Loucy (cell line): ENCODE data around the gene GALNT18.

ENCODE experiments used
- H2AFZ ChIP-seq: fragments of 200-600 bp; sonication (generic); 2 replicates; pipeline ENCODE4 v1.6.0; 2016; ENCODE audit warnings: antibody characterized with exemption, mild to moderate bottlenecking, low read length, moderate library complexity
- H3F3A ChIP-seq: fragments of 200-600 bp; 2 replicates; pipeline ENCODE4 v1.6.0; 2016; ENCODE audit warnings: antibody characterized with exemption, low read depth, mild to moderate bottlenecking
- H3K27me3 ChIP-seq: fragments of 200-600 bp; sonication (generic); 2 replicates; pipeline ENCODE4 v1.6.1; 2014; ENCODE audit warnings: low read length, mild to moderate bottlenecking; ENCODE audit not compliant: insufficient read depth, poor library complexity, severe bottlenecking
- H3K36me3 ChIP-seq: fragments of 200-600 bp; sonication (generic); 2 replicates; pipeline ENCODE4 v1.6.1; 2016; ENCODE audit warnings: low read length; ENCODE audit not compliant: insufficient read depth
- H3K4me1 ChIP-seq: fragments of 200-600 bp; sonication (generic); 2 replicates; pipeline ENCODE4 v1.5.1; 2014; ENCODE audit warnings: low read length, mild to moderate bottlenecking; ENCODE audit not compliant: insufficient read depth, poor library complexity, severe bottlenecking
- H3K4me2 ChIP-seq: fragments of 200-600 bp; sonication (generic); 2 replicates; pipeline ENCODE4 v1.6.0; 2014; ENCODE audit warnings: antibody characterized with exemption, low read length, low read depth, mild to moderate bottlenecking; ENCODE audit not compliant: poor library complexity, severe bottlenecking
- H3K4me3 ChIP-seq: fragments of 200-600 bp; sonication (generic); 2 replicates; pipeline ENCODE4 v1.5.1; 2014; ENCODE audit warnings: low read length, mild to moderate bottlenecking, mixed read lengths; ENCODE audit not compliant: poor library complexity, severe bottlenecking
- H3K79me2 ChIP-seq: fragments of 200-600 bp; sonication (generic); 2 replicates; pipeline ENCODE4 v1.6.1; 2014; ENCODE audit warnings: low read length; ENCODE audit not compliant: insufficient read depth
- H3K9ac ChIP-seq: fragments of 200-600 bp; sonication (generic); 2 replicates; pipeline ENCODE4 v1.6.0; 2014; ENCODE audit warnings: mild to moderate bottlenecking, low read depth, low read length, moderate library complexity; ENCODE audit not compliant: poor library complexity, severe bottlenecking
- H3K9me2 ChIP-seq: fragments of 200-600 bp; sonication (generic); replicated peaks from 2 replicates; pipeline ENCODE4 v1.6.1; 2016; ENCODE audit warnings: low read depth, low read length, mixed read lengths
- H3K9me3 ChIP-seq: fragments of 200-600 bp; sonication (generic); 2 replicates; pipeline ENCODE4 v1.6.1; 2014; ENCODE audit warnings: mild to moderate bottlenecking, antibody characterized with exemption, low read length, low read depth; ENCODE audit not compliant: insufficient read depth
- H4K20me1 ChIP-seq: fragments of 200-600 bp; sonication (generic); 2 replicates; pipeline ENCODE4 v1.6.0; 2014; ENCODE audit warnings: antibody characterized with exemption, low read length, mild to moderate bottlenecking; ENCODE audit not compliant: insufficient read depth, poor library complexity, severe bottlenecking
- CTCF ChIP-seq: fragments of 200-600 bp; sonication (generic); conservative IDR thresholded peaks from 2 replicates; pipeline ENCODE4 v1.5.1; 2014; ENCODE audit warnings: mild to moderate bottlenecking, antibody characterized with exemption, low read length
- EZH2phosphoT487 ChIP-seq: fragments of 200-600 bp; IDR thresholded peaks from 2 replicates; pipeline ENCODE4 v1.6.1; 2018; ENCODE audit warnings: antibody characterized with exemption, mild to moderate bottlenecking, moderate library complexity, borderline replicate concordance

GALNT18 gene

DNA sequence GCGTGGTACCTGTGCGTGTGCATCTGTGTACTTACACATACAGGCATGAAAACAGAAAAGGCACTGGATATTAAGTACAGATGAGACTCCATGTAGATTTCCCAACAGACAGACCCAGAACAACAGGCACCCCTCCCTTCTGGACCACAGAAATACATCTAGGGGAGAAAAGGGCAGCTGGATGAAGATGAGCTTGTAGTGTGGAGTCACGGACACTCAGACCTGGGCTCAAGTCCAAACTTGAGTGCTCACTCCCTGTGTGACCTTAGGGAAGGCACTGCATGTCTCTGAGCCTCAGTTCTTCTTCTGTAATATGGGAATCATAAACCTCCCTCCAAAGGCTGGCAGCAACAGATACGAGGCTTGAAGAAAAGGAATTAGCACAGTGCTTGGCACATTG is 108.9 kb downstream of the GALNT18 start:
- H3K4me2 ChIP-seq = no peak overlapping the region
- H3K4me3 ChIP-seq = no peak overlapping the region
- no peak for TF ChIP-seq EZH2phosphoT487
- no peak for TF ChIP-seq CTCF
- H3K79me2 ChIP-seq = no peaks in the 10 kb centered on the region
- H3F3A ChIP-seq = no peaks in the 10 kb centered on the region
- H2AFZ ChIP-seq = no peak overlapping the region
- H3K36me3 ChIP-seq = no peaks in the 10 kb centered on the region
- H3K9me3 ChIP-seq = no peaks in the 10 kb centered on the region
- no peak overlapping the region for H3K9ac ChIP-seq
- no peaks in the 10 kb centered on the region for H3K27me3 ChIP-seq
- H3K4me1 ChIP-seq = no peaks in the 10 kb centered on the region
- H3K9me2 ChIP-seq = no peaks in the 10 kb centered on the region
- H4K20me1 ChIP-seq = no peaks in the 10 kb centered on the region

GRCh38 chr11:11512502-11512901 is 109.3 kb downstream of the GALNT18 start:
- Histone ChIP-seq H3K27me3 (no peaks in the 10 kb centered on the region), H3K36me3 (no peaks in the 10 kb centered on the region), H3K79me2 (no peaks in the 10 kb centered on the region), H3F3A (no peaks in the 10 kb centered on the region), H3K4me1 (no peaks in the 10 kb centered on the region), H4K20me1 (no peaks in the 10 kb centered on the region), H3K9ac (no peak overlapping the region), H3K9me2 (no peaks in the 10 kb centered on the region), H3K4me2 (no peak overlapping the region), H3K9me3 (no peaks in the 10 kb centered on the region), H3K4me3 (no peak overlapping the region), H2AFZ (no peak overlapping the region)
- TF ChIP-seq CTCF = no peak
- no peak for TF ChIP-seq EZH2phosphoT487

DNA sequence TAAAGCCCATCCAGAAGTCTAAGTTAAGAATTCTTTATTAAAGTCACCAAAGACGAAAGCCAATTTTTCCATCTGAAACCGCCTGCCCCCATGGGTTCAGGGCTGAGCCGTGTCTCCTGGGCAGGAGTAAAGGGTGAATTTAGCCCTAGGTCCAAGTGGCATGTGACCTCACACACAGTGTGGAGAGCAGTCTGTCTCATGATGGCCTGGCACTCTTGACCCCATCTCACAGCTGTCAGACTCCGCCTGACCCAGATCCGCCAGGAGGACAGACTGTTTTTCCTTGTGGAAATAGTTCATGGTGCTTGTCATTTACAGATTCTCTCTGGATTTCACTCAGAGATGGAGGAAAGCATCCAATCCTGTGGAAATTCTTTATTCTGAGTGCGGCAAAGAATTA is 109.7 kb downstream of the GALNT18 start:
- Histone ChIP-seq H4K20me1 (no peaks in the 10 kb centered on the region), H3K9me3 (no peaks in the 10 kb centered on the region), H3K4me1 (no peaks in the 10 kb centered on the region), H3K79me2 (no peaks in the 10 kb centered on the region), H3K9me2 (no peaks in the 10 kb centered on the region), H3K27me3 (no peaks in the 10 kb centered on the region), H3K4me3 (no peak overlapping the region), H2AFZ (no peak overlapping the region), H3K4me2 (no peak overlapping the region), H3K36me3 (no peaks in the 10 kb centered on the region), H3F3A (no peaks in the 10 kb centered on the region), H3K9ac (no peak overlapping the region)
- TF ChIP-seq EZH2phosphoT487 (no peak), CTCF (no peak)
